GM12878 (cell line): ENCODE data around the gene CEP63. TPM values are rescaled to one million over a fixed set of nuclear protein-coding genes. Genes with fewer than 3 reads are reported as not detected.

Source experiments
- ATAC-seq: fragments of 200-7000 bp; cut with Tn5 transposase; 3 replicates; pipeline ENCODE4 v1.9.1; 2020; ENCODE audit warnings: mild to moderate bottlenecking, moderate library complexity
- BruUV-seq: library from RNA; stranded (reverse); fragments of 400-500 nt; replicated peaks from 2 replicates; lab custom pipeline; 2021; lab: Mats Ljungman, UMichigan
- CTCF ChIA-PET: fragments of 300-600 bp; sonication (Branson Sonifier 250); formaldehyde crosslinking; extraction: SDS; loops from one replicate; lab custom pipeline; 2021; ENCODE audit warnings: inconsistent platforms; lab: Yijun Ruan, JAX
- POLR2A ChIA-PET: fragments of 350-600 bp; formaldehyde crosslinking; extraction: SDS; loops from one replicate; lab custom pipeline; 2021; ENCODE audit warnings: inconsistent platforms; lab: Charles Lee
- RAD21 ChIA-PET: fragments of 300-600 bp; sonication (Branson Sonifier 250); formaldehyde crosslinking; loops from one replicate; lab custom pipeline; 2023; ENCODE audit warnings: antibody characterized with exemption; ENCODE audit not compliant: unreplicated experiment; lab: Charles Lee
- SMC1A ChIA-PET: fragments of 300-600 bp; sonication (Branson Sonifier 250); formaldehyde crosslinking; loops from one replicate; lab custom pipeline; 2023; ENCODE audit not compliant: unreplicated experiment, uncharacterized antibody; lab: Charles Lee
- DNase-seq: peaks from one replicate; pipeline ENCODE4 v3.0.0-alpha.2; 2011; ENCODE audit warnings: low read depth, low spot score
- FAIRE-seq: peaks from 3 replicates; lab custom pipeline; 2011; peaks lifted over from hg19 to GRCh38; lab: Jason Lieb, UNC
- H2AFZ ChIP-seq: 2 replicates; pipeline ENCODE4 v1.6.0; 2011; ENCODE audit warnings: low read depth, low read length, control low read depth; ENCODE audit not compliant: control insufficient read depth
- H3K27ac ChIP-seq: 2 replicates; pipeline ENCODE4 v1.5.1; 2011; ENCODE audit warnings: control low read depth; ENCODE audit not compliant: control insufficient read depth, insufficient read depth
- H3K27me3 ChIP-seq, 2 experiments: replicated peaks in 1 of 2; 2 replicates each; pipeline versions ENCODE4 v1.6.0 to v1.6.1; 2011; ENCODE audit warnings: low read length in 1 of 2; ENCODE audit not compliant: control insufficient read depth in 2 of 2, insufficient read depth in 2 of 2
- H3K36me3 ChIP-seq, 2 experiments: 2 replicates each; pipeline ENCODE4 v1.5.1; 2011; ENCODE audit warnings: low read length in 1 of 2; ENCODE audit not compliant: control insufficient read depth in 2 of 2, insufficient read depth in 2 of 2
- H3K4me1 ChIP-seq: 2 replicates; pipeline ENCODE4 v1.6.1; 2011; ENCODE audit warnings: mild to moderate bottlenecking, low read length, moderate library complexity, mixed read lengths; ENCODE audit not compliant: control insufficient read depth, insufficient read depth
- H3K4me2 ChIP-seq: 2 replicates; pipeline ENCODE4 v1.6.0; 2011; ENCODE audit warnings: control low read depth; ENCODE audit not compliant: control insufficient read depth, insufficient read depth
- H3K4me3 ChIP-seq: fragments of 200-600 bp; sonication (generic); 2 replicates; pipeline ENCODE4 v1.5.1; 2016
- H3K79me2 ChIP-seq: 2 replicates; pipeline ENCODE4 v1.6.0; 2011; ENCODE audit warnings: low read length; ENCODE audit not compliant: control insufficient read depth, insufficient read depth
- H3K9ac ChIP-seq: 2 replicates; pipeline ENCODE4 v1.8.0; 2011; ENCODE audit warnings: low read length, control low read depth, mixed read lengths; ENCODE audit not compliant: control insufficient read depth, insufficient read depth
- H3K9me3 ChIP-seq: replicated peaks from 3 replicates; pipeline ENCODE4 v1.5.1; 2011; ENCODE audit warnings: mild to moderate bottlenecking, low read length; ENCODE audit not compliant: control insufficient read depth, insufficient read depth
- H4K20me1 ChIP-seq: 2 replicates; pipeline ENCODE4 v1.6.0; 2011; ENCODE audit not compliant: control insufficient read depth, insufficient read depth
- BCL3 ChIP-seq: IDR thresholded peaks from 2 replicates; pipeline ENCODE4 v1.6.1; 2011; ENCODE audit warnings: borderline replicate concordance, low read depth, mild to moderate bottlenecking, moderate library complexity, low read length; ENCODE audit not compliant: insufficient read depth, poor library complexity, severe bottlenecking
- CBX5 ChIP-seq: sonication (generic); IDR thresholded peaks from 2 replicates; pipeline ENCODE4 v1.6.1; 2016; ENCODE audit warnings: low read depth, moderate library complexity, mild to moderate bottlenecking, inconsistent platforms
- MTA2 ChIP-seq: fragments of 450-650 bp; IDR thresholded peaks from 2 replicates; pipeline ENCODE4 v1.6.1; 2016; ENCODE audit warnings: low read depth, mild to moderate bottlenecking, moderate library complexity
- RBBP5 ChIP-seq: fragments of 200-600 bp; sonication (generic); conservative IDR thresholded peaks from 2 replicates; pipeline ENCODE4 v1.6.1; 2016
- WGBS: methylation state at CpG from one replicate; pipeline ENCODE4 v1.1.6; 2016; ENCODE audit warnings: low lambda C conversion rate; ENCODE audit not compliant: insufficient replicate concordance, insufficient coverage; ENCODE audit errors: missing lambda C conversion rate; 5-methylcytosine and 5-hydroxymethylcytosine counted together
- in situ Hi-C: fragments of 300-500 bp; cut with MboI; formaldehyde crosslinking; loops from 9 replicates; pipeline ENCODE4 v1.14.3; 2018; ENCODE audit warnings: mixed read lengths
- intact Hi-C: fragments of 100-400 bp; cut with micrococcal nuclease; formaldehyde crosslinking; loops from one replicate; pipeline ENCODE4 v1.14.2; 2022; ENCODE audit not compliant: unreplicated experiment
- polyA plus RNA-seq, 11 experiments: library from polyadenylated mRNA; depleted of rRNA in 4 of 11; unstranded in 6 of 11; stranded (reverse) in 5 of 11; fragments of >200 nt; fragmentation: Nextera tagmentation in 4 of 11; fragmentation: Illumina TruSeq in 1 of 11; extraction: Ambion mirVana in 4 of 11; extraction: Trizol in 1 of 11; gene quantifications; 1 replicate in 1 of 11; 2 replicates in 10 of 11; pipeline versions ENCODE4 v1.2.1 to v1.2.3, GENCODE V29; 2011 to 2016; ENCODE audit warnings: inconsistent platforms in 2 of 11, missing spikeins in 2 of 11, low read depth in 1 of 11
- total RNA-seq, 4 experiments: library from RNA; depleted of rRNA in 3 of 4; stranded (reverse); fragments of >200 nt in 3 of 4; fragmentation: Illumina TruSeq in 1 of 4; extraction: Trizol in 1 of 4; gene quantifications; 2 replicates each; pipeline versions ENCODE4 v1.2.1 to v1.2.3, GENCODE V29; 2013 to 2021

The CEP63 gene
- total and polyA plus RNA-seq, 10 of the 15 experiments (the other 5 are each of a cell fraction or from before 2014, with no cell fraction given): 14.0 to 36.9 (median 26.8) TPM

- in situ Hi-C loops: loop anchor here (25.0 kb wide), 1 partner anchor 1016 kb away; no protein-coding TSS in a partner anchor
- H3K9ac ChIP-seq: no peak overlapping the region
- no peaks in the 10 kb centered on the region for H3K4me1 ChIP-seq
- H3K27me3 ChIP-seq: no peaks in the 10 kb centered on the region
- peaks cover 6 to 34% of the 10 kb centered on the region in 2 experiments for H3K36me3 ChIP-seq
- no peak for TF ChIP-seq RBBP5
- no peak for TF ChIP-seq BCL3
- no peak for TF ChIP-seq MTA2
- no peak for TF ChIP-seq CBX5
- TF ChIP-seq, all 136 proteins: peak for 0
- ChIA-PET POLR2A (interaction anchor here (1.1 kb wide), 1 partner anchor 10 kb away, joined by 3 read pairs; no protein-coding TSS in a partner anchor), SMC1A (interaction anchor here (1.2 kb wide), 1 partner anchor 20 kb away, joined by 3 read pairs; no protein-coding TSS in a partner anchor), RAD21 (interaction anchor here (0.9 to 1.7 kb wide), 2 partner anchors 14 to 170 kb away, joined by 3 to 6 read pairs; no protein-coding TSS in a partner anchor), CTCF (interaction anchor here (0.9 to 7.6 kb wide), 7 partner anchors 9 to 279 kb away, joined by 3 to 83 read pairs (median 5); partner anchors contain the start of genes ANAPC13 and CEP63)
- peaks cover 1% of the 10 kb centered on the region; the same call in 1 of the 2 replicates for H3K79me2 ChIP-seq
- no peak overlapping the region for H3K4me2 ChIP-seq
- FAIRE-seq (no peak), DNase-seq (no peak), ATAC-seq (no peak)
- H3K27ac ChIP-seq: no peak overlapping the region
- H4K20me1 ChIP-seq: no peaks in the 10 kb centered on the region
- BruUV-seq: no TSS peak
- H3K9me3 ChIP-seq: no peaks in the 10 kb centered on the region
- intact Hi-C loops: loop anchor here (10.0 kb wide), 2 partner anchors 553 to 813 kb away; partner anchors contain the start of gene TOPBP1
- no peak overlapping the region for H3K4me3 ChIP-seq
- WGBS: 95% methylated on average over 2 of the region's 2 CpGs
- H2AFZ ChIP-seq: no peak overlapping the region
Observed at GRCh38 chr3:134477938-134478337, 7.9 kb upstream of the CEP63 start.
